IPS DF 4.7 (cell line): ENCODE data around the gene CD38.
"Not testable (repeated sequence)": the region's sequence is repeated elsewhere in the genome, so short reads cannot be mapped to it uniquely, and the experiment has no call there.

ENCODE experiments used
- DNase-seq: peaks from one replicate; pipeline ENCODE4 v3.0.0-alpha.2; 2013; ENCODE audit warnings: low spot score; ENCODE audit errors: extremely low read depth

CD38 gene

GRCh38 chr4:15758294-15758693, 19.8 kb upstream of the CD38 start:
- DNase-seq, result no peak

GRCh38 chr4:15762460-15762859, 15.7 kb upstream of the CD38 start:
- not testable (repeated sequence) for DNase-seq

- DNase-seq, result no peak
Observed at GRCh38 chr4:15765391-15765790, 12.7 kb upstream of the CD38 start.

DNA sequence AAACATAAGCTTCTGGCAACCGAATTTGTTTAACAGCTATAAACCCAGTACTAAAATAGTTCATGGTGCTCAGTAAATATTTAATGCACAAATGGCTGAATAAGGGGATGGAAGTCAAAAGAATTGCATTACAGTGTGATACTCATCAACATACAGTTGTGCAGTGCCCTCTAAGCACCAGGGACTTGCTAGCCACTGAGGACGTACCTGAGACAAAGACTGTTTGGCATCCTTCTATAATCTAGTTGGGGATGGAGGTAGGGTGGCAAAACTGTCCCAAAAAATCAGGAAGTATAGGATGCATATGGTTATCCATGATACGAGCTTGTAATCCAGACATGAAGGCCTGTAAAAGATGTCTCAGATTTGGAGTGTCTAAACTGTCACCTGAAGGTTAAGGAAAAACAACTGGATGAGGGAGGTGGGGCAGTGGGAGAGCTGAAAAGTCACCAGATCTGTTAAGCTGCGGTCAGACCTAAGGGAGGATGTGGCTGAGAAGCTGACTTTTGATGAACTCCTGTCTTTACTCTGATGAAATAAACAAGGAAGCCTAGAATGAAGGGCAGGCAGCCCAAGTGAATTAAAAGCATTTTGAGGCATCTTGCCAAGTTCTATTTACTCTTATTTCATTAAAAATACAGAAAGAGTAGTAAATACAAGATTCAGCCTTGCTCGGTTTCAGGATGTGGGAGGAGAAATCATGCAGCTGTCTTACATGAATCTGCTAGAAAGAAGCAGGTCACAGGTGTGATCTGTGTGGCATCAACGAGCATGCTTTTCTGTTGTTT, 12.0 kb upstream of the CD38 start:
- DNase-seq, result no peak

GRCh38 chr4:15766821-15767220, 11.3 kb upstream of the CD38 start:
- no peak for DNase-seq

DNA sequence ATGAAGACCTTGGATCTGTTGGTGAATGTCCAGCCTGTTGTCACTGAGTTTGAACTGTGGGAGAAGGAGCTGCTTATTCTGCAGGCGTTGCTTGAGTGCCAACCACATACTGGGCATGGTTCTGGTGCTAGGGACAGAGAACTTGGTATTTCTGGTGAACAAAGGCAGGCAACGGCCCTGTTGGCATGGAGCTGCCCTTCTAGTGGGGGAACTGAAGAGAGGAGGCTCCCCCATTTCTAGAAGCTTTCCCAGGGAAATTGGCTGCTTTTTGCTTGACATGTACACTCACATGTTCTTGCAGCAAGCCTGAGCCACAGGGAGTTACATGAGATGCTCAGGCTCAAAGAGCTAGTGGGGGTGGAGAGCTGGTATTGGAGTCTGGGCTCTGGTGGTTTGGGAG, 8.9 kb upstream of the CD38 start:
- DNase-seq, result no peak

DNA sequence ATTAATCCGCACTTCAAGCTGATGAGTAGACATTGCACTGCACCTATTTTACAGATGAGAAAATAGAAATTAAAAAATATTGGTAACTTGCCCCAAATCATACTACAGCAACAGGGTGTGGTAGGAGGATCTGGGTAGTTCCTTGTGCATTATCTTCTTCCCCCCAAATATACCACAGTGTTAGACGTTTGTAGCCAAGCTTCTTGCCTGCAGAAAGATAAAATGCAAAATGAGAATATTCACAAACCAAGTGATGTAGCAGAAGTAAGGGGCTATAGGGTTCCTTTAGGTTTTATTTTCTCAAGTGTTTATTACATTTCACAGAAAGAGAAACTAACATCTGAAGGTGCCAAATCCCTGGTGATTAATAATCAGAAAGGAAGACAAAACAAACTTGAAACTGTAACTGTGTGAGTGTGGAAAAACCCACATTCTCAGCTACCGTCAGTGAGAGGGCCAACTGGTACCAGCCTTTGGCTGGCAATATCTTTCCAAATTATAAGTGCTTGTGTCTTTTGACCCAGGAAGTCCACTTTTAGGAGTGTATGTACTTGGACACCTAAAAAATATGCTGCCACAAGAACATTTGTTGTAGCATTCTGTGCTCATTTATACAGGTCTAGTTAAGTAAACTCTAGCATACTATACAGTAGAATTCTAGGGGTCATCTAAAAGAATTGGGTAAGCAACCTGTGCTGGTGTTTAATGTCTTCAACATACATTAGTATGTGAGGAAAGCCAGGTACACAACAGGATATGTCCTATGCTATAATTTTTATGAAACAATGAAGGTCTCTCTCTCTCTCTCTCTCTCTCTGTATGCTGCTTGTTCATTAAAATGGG, 6.7 kb upstream of the CD38 start:
- DNase-seq, result no peak

DNA sequence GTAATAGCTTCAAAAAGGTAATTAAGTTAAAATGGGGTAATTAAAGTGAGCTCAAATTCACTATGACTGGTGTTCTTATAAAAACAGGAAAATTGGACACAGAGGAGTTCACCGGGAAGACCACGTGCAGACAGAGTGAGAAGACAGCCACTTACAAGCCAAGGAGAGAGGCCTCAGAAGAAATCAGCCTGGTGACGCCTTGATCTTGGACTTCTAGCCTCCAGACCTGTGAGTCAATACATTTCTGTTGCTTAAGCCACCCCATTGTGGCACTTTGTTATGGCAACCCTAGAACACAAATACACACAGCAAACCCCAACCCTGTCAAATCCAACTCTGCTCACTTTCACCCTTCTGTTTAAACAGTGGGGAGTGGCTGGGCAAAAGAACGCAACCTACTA, 4.1 kb upstream of the CD38 start:
- no peak for DNase-seq

DNA sequence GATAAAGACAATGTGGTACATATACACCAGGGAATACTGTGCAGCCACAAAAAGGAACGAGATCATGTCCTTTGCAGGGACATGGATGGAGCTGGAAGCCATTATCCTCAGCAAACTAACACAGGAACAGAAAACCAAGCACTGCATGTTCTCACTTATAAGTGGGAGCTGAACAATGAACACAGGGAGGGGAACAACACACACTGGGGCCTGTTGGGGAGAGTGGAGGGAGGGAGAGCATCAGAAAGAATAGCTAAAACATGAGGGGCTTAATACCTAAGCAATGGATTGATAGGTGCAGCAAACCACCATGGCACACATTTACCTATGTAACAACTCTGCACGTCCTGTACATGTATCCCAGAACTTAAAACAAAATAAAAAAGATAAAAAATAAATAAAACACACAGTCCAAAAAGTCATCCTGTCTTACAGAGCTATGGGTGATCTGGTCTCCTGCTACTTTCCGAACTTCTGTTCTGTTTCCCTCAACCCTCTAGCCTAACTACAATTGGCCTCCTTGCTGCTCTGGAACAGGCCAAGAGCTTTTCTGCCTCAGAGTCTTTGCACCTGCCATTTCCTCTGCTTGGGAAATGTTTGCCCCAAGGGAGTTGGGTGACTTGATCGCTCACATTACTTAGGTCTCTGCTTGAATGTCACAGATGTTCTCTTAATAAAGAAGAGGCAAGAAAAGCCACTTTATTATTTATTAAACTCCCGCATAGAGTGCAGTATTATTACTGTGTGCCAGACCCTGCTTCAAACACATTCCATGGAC, 1.1 kb upstream of the CD38 start:
- no peak for DNase-seq

DNA sequence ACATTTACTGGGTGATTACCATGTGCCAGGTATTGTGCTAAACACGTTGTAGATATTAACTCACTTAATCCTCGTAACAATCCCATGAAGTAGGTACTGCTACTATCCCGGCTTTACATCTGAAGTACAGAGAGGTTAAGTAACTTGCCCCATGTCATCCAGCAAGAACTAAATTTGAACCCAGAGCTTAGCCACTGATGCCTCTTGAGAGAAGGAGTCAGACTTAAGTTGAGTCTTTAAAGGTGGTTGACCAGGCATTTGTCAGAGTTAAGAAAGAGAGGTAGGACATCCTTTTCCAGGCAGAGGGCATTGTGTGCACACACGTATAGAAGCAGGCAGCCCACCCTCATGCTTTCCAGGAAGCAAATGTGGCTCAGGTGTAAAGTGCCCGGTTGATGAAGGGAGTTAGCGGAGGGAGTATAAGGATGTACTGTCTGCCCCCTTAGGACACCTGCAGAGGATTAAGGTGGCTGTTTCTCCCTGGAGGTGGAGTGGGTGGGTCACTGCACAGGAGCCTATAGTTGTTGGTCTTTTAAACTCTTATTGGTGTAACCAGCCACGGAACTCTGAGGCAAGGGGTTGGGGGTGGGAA, 335 bp upstream of the CD38 start:
- DNase-seq, result no peak

DNA sequence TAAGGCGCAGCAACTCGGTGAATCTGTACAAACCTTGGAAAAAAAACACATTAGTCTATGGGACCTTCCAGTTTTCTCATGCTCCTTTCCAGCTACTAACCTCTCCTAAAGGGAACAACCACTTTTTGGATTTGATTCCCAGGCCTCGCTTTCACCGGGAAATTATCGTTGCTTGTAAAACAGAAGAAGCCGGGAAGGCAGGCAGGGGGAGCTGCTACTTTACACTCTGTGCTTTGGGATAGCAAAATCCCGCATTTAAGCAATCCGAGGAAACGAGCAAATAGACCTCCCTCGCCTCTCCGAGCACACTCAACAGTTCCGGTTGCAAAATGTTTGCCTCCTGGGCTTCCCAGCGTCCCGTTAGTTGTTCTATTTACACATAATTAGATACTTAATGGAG, 1.2 kb downstream of the CD38 start:
- no peak for DNase-seq

DNA sequence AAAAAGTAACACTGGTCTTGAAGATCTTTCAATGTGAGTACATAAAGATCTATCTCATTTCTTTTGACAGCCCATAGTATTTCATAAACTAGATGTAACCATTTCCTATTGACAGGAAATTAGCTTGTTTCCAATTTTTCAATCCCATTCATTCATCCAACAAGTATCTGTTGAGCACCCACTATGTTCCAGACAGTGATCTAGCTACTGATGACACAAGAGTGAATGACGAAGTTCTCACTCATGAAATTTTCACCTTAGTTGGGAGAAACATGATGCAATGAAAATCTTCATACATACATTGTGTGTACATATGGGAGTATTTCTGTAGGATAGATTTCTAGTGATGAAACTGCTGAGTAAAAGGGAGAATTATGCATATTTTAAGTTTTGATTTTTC, 1.7 kb downstream of the CD38 start:
- DNase-seq, result no peak

- no peak for DNase-seq
Observed at GRCh38 chr4:15781427-15782095, 3.4 kb downstream of the CD38 start.

DNA sequence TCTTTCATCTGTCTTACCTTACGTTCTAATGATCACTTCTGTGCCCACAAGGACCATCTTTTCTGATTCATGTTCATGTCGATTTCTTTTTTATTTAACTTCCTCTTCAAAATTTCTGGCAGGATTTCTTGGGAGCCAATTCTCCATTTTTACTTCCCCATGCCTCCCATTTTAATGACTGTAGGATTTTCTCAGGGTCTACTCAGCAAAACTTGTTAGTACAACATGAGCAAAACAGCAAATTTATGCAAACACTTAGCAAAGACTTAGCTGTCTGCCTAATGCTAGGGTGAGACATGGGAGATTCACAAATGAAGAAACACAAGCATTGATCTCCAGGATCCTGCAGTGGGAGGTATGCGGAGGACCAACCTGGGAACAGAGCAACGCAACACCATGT, 5.5 kb downstream of the CD38 start:
- no peak for DNase-seq

- DNase-seq, result no peak
Observed at GRCh38 chr4:15784959-15785634, 7.0 kb downstream of the CD38 start.

DNA sequence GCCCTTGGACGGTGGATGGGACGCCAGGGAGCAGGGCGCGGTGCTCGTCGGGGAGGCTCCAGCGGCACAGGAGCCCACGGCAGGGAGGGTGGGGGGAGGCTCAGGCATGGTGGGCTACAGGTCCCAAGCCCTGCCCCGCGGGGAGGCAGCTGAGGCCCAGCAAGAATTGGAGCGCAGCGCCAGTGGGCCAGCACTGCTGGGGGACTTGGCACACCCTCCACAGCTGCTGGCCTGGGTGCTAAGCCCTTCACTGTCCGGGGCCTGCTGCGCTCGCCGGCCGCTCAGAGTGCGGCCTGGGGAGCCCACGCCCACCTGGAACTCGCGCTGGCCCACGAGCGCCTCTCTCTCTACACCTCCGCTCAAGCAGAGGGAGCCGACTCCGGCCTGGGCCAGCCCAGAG, 8.6 kb downstream of the CD38 start:
- DNase-seq, result no peak

- no peak for DNase-seq
Observed at GRCh38 chr4:15792974-15793373, 14.8 kb downstream of the CD38 start.

DNA sequence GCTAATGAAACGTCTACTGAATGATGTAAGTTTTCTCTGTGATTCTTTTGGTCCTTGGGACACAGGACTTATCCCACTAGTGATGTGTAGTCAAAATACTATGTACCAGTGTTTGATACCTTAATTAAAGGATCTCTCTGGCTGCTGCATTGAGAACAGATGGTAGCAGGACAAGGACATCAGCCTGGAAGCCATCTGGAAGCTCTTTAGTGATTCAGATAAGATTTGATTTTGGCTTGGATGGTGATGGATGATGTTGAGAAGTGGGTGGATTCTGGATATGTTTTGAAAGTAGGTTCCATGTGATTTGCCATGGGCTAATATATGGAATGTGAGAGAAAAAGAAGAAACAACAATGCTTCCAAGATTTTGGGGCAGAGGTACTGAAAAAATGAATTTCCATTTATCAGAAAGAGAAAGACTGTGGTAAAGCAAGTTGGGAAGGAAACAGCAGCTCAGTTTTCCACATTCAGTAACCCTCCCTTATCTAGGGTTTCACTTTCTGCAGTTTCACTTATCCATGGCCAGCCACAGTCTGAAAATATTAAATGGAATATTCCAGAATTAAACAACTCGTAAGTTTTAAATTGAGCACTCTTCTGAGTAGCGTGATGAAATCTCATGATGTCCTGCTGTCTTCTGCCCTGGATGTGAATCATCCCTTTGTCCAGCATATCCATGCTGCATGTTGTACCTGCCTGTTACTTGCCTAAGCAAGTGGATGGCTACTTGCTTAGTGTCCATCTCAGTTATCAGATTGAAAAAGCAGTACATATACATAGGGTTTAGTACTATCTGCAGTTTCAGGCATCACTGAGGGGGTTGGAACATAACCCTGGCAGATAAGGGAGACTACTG, 15.6 kb downstream of the CD38 start:
- DNase-seq, result no peak

DNA sequence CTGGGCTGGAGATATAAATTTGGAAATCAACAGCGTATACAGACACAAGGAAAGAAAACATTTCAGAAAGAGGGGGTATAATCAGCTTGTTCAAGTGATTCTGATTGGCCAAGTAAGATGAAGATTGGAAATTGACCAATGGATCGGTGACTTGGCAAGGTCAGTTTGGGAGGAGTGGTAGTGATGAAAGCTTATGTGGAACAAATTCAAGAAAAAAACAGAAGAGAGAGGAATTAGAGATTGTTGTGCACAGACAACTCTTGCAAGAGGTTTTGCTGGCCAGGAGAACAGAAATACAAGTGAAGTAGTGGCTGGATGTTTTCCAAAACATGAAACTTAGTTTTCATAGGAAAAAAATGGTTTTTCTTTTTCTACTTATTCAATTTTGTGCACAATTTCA, 16.3 kb downstream of the CD38 start:
- no peak for DNase-seq

DNA sequence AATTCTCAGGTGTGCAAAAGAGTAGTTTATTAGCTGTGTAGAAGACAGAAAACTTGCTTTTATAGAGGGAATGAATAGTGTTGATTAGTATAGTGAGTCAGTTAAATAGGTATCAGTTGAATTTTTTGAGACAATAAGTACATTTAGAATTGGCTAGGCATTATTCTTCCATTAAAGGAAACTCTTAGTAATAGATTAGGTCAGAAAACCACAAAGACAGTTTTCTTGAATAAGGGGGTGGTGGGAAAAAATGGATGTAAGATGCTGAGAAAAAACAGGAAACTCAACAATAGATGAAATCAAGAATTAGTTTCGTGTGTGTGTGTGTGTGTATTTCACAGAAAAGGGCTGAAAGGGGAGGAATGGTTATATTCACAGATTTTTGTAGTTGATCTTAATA, 16.8 kb downstream of the CD38 start:
- no peak for DNase-seq
